Neural cell (in vitro differentiated cells): ENCODE measurements around the gene UBAC2. TPM values are rescaled to one million over a fixed set of nuclear protein-coding genes. Genes with fewer than 3 reads are reported as not detected.

Experiments
- H2AFZ ChIP-seq: fragments of 200-600, 300-800 bp; sonication (generic), shearing (Covaris generic); 2 replicates; pipeline ENCODE4 v1.6.0; 2014; ENCODE audit warnings: low read depth, mild to moderate bottlenecking, antibody characterized with exemption, low read length, moderate library complexity
- H3F3A ChIP-seq: fragments of 200-600 bp; shearing (Covaris generic); 2 replicates; pipeline ENCODE4 v1.6.1; 2016; ENCODE audit warnings: mild to moderate bottlenecking, moderate library complexity, mixed read lengths, antibody characterized with exemption, low read length; ENCODE audit not compliant: insufficient read depth, poor library complexity, severe bottlenecking
- H3K27ac ChIP-seq: fragments of 200-600, 300-800 bp; sonication (generic), shearing (Covaris generic); 2 replicates; pipeline ENCODE4 v1.5.1; 2014; ENCODE audit warnings: mild to moderate bottlenecking, low read length, moderate library complexity
- H3K27me3 ChIP-seq: fragments of 300-800, 200-600 bp; sonication (generic), shearing (Covaris generic); 2 replicates; pipeline ENCODE4 v1.6.0; 2014; ENCODE audit warnings: mild to moderate bottlenecking, low read depth, low read length, moderate library complexity; ENCODE audit not compliant: insufficient read depth
- H3K36me3 ChIP-seq: fragments of 300-800, 200-600 bp; sonication (generic), shearing (Covaris generic); 2 replicates; pipeline ENCODE4 v1.5.1; 2014; ENCODE audit warnings: mild to moderate bottlenecking, antibody characterized with exemption, low read length, moderate library complexity; ENCODE audit not compliant: insufficient read depth
- H3K4me2 ChIP-seq: fragments of 300-800, 200-600 bp; sonication (generic), shearing (Covaris generic); 2 replicates; pipeline ENCODE4 v1.6.0; 2014; ENCODE audit warnings: mild to moderate bottlenecking, low read length
- H3K4me3 ChIP-seq: fragments of 300-800, 200-600 bp; sonication (generic), shearing (Covaris generic); 2 replicates; pipeline ENCODE4 v1.5.1; 2014; ENCODE audit warnings: mild to moderate bottlenecking, low read length, moderate library complexity
- H3K79me2 ChIP-seq: fragments of 200-600 bp; shearing (Covaris generic); replicated peaks from 2 replicates; pipeline ENCODE4 v1.6.0; 2014; ENCODE audit warnings: mild to moderate bottlenecking, low read length, moderate library complexity; ENCODE audit not compliant: insufficient read depth
- H3K9ac ChIP-seq: fragments of 300-800, 200-600 bp; sonication (generic), shearing (Covaris generic); 2 replicates; pipeline ENCODE4 v1.6.1; 2016; ENCODE audit warnings: mild to moderate bottlenecking, low read length, mixed read lengths
- H3K9me2 ChIP-seq: fragments of 200-600 bp; shearing (Covaris generic); 2 replicates; pipeline ENCODE4 v1.6.1; 2016; ENCODE audit warnings: mild to moderate bottlenecking, low read length, mixed read lengths; ENCODE audit not compliant: insufficient read depth
- H3K9me3 ChIP-seq: fragments of 200-600, 300-800 bp; sonication (generic), shearing (Covaris generic); 2 replicates; pipeline ENCODE4 v1.6.1; 2016; ENCODE audit warnings: mild to moderate bottlenecking, mixed run types, low read length, moderate library complexity, mixed read lengths
- H4K20me1 ChIP-seq: fragments of 200-600 bp; shearing (Covaris generic); 2 replicates; pipeline ENCODE4 v1.6.1; 2016; ENCODE audit warnings: mild to moderate bottlenecking, mixed run types; ENCODE audit not compliant: insufficient read depth
- CTCF ChIP-seq: fragments of 450-650 bp; IDR thresholded peaks from 2 replicates; pipeline ENCODE4 v1.5.1; 2014; ENCODE audit warnings: antibody characterized with exemption, mild to moderate bottlenecking, moderate library complexity; ENCODE audit not compliant: poor library complexity, severe bottlenecking
- EP300 ChIP-seq: fragments of 450-650 bp; conservative IDR thresholded peaks from 2 replicates; pipeline ENCODE4 v1.6.1; 2014; ENCODE audit warnings: antibody characterized with exemption, mild to moderate bottlenecking, moderate library complexity; ENCODE audit not compliant: poor library complexity, severe bottlenecking
- EZH2 ChIP-seq: fragments of 200-600, 300-800 bp; shearing (Covaris generic), sonication (generic); IDR thresholded peaks from 2 replicates; pipeline ENCODE4 v1.6.1; 2014; ENCODE audit warnings: antibody characterized with exemption, low read length, borderline replicate concordance, mild to moderate bottlenecking; ENCODE audit not compliant: insufficient read depth, poor library complexity, severe bottlenecking
- MXI1 ChIP-seq: fragments of 450-650 bp; conservative IDR thresholded peaks from 2 replicates; pipeline ENCODE4 v1.6.1; 2014; ENCODE audit warnings: antibody characterized with exemption, mild to moderate bottlenecking; ENCODE audit not compliant: poor library complexity, severe bottlenecking
- POLR2AphosphoS5 ChIP-seq: IDR thresholded peaks from 2 replicates; pipeline ENCODE4 v1.6.1; 2012
- RAD21 ChIP-seq: fragments of 450-650 bp; conservative IDR thresholded peaks from 2 replicates; pipeline ENCODE4 v1.6.1; 2014; ENCODE audit warnings: antibody characterized with exemption, mild to moderate bottlenecking, moderate library complexity
- REST ChIP-seq: IDR thresholded peaks from 2 replicates; pipeline ENCODE4 v1.6.1; 2012; ENCODE audit warnings: borderline replicate concordance
- SMC3 ChIP-seq: fragments of 450-650 bp; conservative IDR thresholded peaks from 2 replicates; pipeline ENCODE4 v1.6.1; 2014; ENCODE audit warnings: antibody characterized with exemption, mild to moderate bottlenecking, moderate library complexity; ENCODE audit not compliant: poor library complexity
- TAF1 ChIP-seq: IDR thresholded peaks from 2 replicates; pipeline ENCODE4 v1.6.1; 2012; ENCODE audit warnings: low read depth
- polyA plus RNA-seq: library from polyadenylated mRNA; depleted of rRNA; stranded (reverse); fragments of >200 nt; gene quantifications from 2 replicates; pipeline ENCODE4 v1.2.3, GENCODE V29; 2014

UBAC2 gene
- polyA plus RNA-seq, 1 donor from 2014 or later = 56.9 TPM

GRCh38 chr13:99412856-99413255, 212.2 kb downstream of the UBAC2 start:
- no peaks in the 10 kb centered on the region for H4K20me1 ChIP-seq
- H3K9me2 ChIP-seq = no peaks in the 10 kb centered on the region
- H3K79me2 ChIP-seq = no peaks in the 10 kb centered on the region
- no peaks in the 10 kb centered on the region for H3K36me3 ChIP-seq
- H3K4me2 ChIP-seq = no peak overlapping the region
- no peaks in the 10 kb centered on the region for H3K9me3 ChIP-seq
- H3K9ac ChIP-seq = no peak overlapping the region
- H3K27ac ChIP-seq = no peak overlapping the region
- no peaks in the 10 kb centered on the region for H3K27me3 ChIP-seq
- no peak overlapping the region for H2AFZ ChIP-seq
- no peaks in the 10 kb centered on the region for H3F3A ChIP-seq
- TF ChIP-seq CTCF (no peak), TAF1 (no peak), RAD21 (no peak), MXI1 (no peak), REST (no peak), EP300 (no peak), POLR2AphosphoS5 (no peak), SMC3 (no peak), EZH2 (no peak)
- no peak overlapping the region for H3K4me3 ChIP-seq

GRCh38 chr13:99414048-99414995, 213.7 kb downstream of the UBAC2 start:
- H3K36me3 ChIP-seq = no peaks in the 10 kb centered on the region
- H3K4me2 ChIP-seq = no peak overlapping the region
- no peaks in the 10 kb centered on the region for H4K20me1 ChIP-seq
- no peak overlapping the region for H3K9ac ChIP-seq
- no peak overlapping the region for H3K4me3 ChIP-seq
- no peaks in the 10 kb centered on the region for H3K79me2 ChIP-seq
- H2AFZ ChIP-seq = no peak overlapping the region
- H3K27me3 ChIP-seq = no peaks in the 10 kb centered on the region
- H3K9me3 ChIP-seq = no peaks in the 10 kb centered on the region
- H3K27ac ChIP-seq = no peak overlapping the region
- TF ChIP-seq POLR2AphosphoS5 = no peak
- TF ChIP-seq SMC3 = no peak
- no peak for TF ChIP-seq MXI1
- TF ChIP-seq RAD21 = no peak
- TF ChIP-seq REST = no peak
- no peak for TF ChIP-seq CTCF
- TF ChIP-seq EZH2 = no peak
- no peak for TF ChIP-seq TAF1
- H3F3A ChIP-seq = no peaks in the 10 kb centered on the region
- no peaks in the 10 kb centered on the region for H3K9me2 ChIP-seq
